ENCODE measurements around the gene TMIGD2.

TMIGD2 gene

GRCh38 chr19:4268816-4269430 is 33.3 kb downstream of the TMIGD2 start:
- no peak overlapping the region; the same call in 1 of the 2 replicates for H3K27ac ChIP-seq
- CTCF ChIA-PET, result interaction anchor here (0.5 to 1.0 kb wide), 5 partner anchors 10 to 1208 kb away, joined by 3 to 4 read pairs (median 3); no protein-coding TSS in a partner anchor
- POLR2A ChIA-PET (ENCODE audit: low non-redundant PET), result no interaction called here

DNA sequence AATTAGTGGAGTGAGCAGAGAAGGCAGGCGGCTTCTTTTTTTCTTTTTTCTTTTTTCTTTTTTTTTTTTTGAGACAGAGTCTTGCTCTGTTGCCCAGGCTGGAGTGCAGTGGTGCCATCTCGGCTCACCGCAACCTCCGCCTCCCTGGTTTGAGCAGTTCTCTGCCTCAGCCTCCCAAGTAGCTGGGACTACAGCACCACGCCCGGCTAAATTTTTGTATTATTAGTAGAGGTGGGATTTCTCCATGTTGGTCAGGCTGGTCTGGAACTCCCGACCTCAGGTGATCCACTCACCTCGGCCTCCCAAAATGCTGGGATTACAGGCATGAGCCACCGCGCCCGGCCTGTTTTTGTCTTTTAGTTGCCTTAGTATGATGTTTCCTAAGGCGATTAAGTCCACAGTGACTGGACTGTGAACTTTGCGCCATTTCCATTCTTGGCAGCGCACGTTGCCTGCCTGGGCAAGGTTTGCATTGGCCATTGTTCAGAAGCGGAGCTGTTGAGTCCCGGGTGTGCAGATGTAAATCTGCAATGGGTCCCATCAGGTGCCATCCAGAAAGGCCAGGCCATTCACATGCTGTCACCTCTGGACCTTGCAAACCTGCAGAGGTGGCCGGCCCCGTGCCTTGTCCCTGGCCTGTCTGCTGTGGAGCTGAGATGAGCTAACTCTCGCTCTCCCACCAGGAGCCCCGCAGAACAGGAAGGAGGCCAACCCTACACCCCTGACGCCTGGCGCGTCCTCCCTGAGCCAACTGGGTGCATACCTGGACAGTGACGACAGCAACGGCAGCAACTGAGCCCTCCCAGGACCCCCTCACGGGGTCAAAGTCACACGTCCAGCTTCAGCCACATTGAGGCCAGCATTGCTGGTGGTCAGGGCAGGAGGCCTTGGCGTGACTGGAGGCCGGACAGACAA is 34.0 kb downstream of the TMIGD2 start:
- no peak for TF ChIP-seq CTCF (conservative IDR thresholded peaks at IDR 0.05; ENCODE audit: low read depth)
- CTCF ChIA-PET, result interaction anchor here (0.5 to 2.1 kb wide), 14 partner anchors 9 to 1208 kb away, joined by 3 to 12 read pairs (median 4); no protein-coding TSS in a partner anchor
- no peak for DNase-seq (ENCODE audit: low spot score)
- POLR2A ChIA-PET (ENCODE audit: low non-redundant PET), result no interaction called here
- H3K27ac ChIP-seq, result no peak overlapping the region; the same call in 1 of the 2 replicates

More at GRCh38 chr19:4268816-4269430, 33.3 kb downstream of the TMIGD2 start:
- TF ChIP-seq CTCF (conservative IDR thresholded peaks at IDR 0.05; ENCODE audit: low read depth), result no peak
- no peak for DNase-seq (ENCODE audit: low spot score)

GRCh38 chr19:4267101-4267900 is 34.9 kb downstream of the TMIGD2 start:
- ChIA-PET CTCF (interaction anchor here (0.5 to 2.1 kb wide), 26 partner anchors 9 to 267 kb away, joined by 3 to 12 read pairs (median 4); partner anchors contain the start of genes SH3GL1 and YJU2), POLR2A (ENCODE audit: low non-redundant PET) (no interaction called here)
- peak; percentile 65 for DNase-seq (ENCODE audit: low spot score)
- H3K27ac ChIP-seq, result no peak overlapping the region
- TF ChIP-seq CTCF (conservative IDR thresholded peaks at IDR 0.05; ENCODE audit: low read depth), result peak; percentile 89

DNA sequence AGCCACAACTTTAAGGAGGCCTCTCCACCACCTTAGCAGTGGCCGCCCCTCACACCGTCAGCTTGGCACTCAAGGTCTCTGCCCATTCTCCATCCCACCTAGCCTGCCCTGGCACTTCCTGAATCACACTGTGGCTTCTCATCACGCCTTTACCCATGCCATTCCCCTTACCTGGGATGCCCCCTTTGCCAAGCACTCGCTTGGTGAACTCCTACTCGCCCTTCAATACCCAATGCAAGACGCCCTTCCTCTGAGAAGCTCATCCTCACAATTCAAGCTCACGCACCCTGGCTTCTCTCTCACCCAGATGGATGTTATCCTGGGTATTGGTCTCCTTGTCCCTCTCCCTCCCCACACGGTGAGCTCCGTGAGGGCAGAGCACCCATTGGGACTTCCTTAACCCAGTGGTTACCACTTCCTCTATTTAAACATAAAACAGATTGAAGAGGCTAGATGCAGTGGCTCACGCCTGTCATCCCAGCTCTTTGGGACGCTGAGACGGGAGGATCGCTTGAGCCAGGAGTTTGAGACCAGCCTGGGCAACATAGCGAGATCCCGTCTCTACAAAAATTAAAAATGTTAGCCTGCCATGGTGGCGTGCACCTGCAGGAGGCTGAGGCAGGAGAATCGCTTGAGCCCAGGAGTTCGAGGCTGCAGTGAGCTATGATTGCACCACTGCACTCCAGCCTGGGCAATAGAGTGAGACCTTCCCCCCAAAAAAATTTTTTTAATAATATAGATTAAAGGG is 35.8 kb downstream of the TMIGD2 start:
- CTCF ChIA-PET, result interaction anchor here (0.5 to 2.1 kb wide), 21 partner anchors 8 to 268 kb away, joined by 3 to 12 read pairs (median 5); partner anchors contain the start of genes MPND, SH3GL1 and YJU2
- no peak for TF ChIP-seq CTCF (conservative IDR thresholded peaks at IDR 0.05; ENCODE audit: low read depth)
- POLR2A ChIA-PET (ENCODE audit: low non-redundant PET), result no interaction called here
- DNase-seq (ENCODE audit: low spot score), result no peak
- no peak overlapping the region for H3K27ac ChIP-seq

GRCh38 chr19:4264812-4265211 is 37.4 kb downstream of the TMIGD2 start:
- POLR2A ChIA-PET (ENCODE audit: low non-redundant PET), result no interaction called here
- TF ChIP-seq CTCF (conservative IDR thresholded peaks at IDR 0.05; ENCODE audit: low read depth), result no peak
- peak overlapping the region; percentile 47 for H3K27ac ChIP-seq
- CTCF ChIA-PET, result interaction anchor here (0.6 kb wide), 1 partner anchor 14 kb away, joined by 3 read pairs; no protein-coding TSS in a partner anchor
- no peak for DNase-seq (ENCODE audit: low spot score)
